ENCODE measurements around the gene MACROD2.

- TF ChIP-seq CTCF (IDR thresholded peaks at IDR 0.05; ENCODE audit: insufficient read depth, low read depth, low read length) = no peak
- TF ChIP-seq EZH2 (IDR thresholded peaks at IDR 0.05; ENCODE audit: insufficient read depth, low read length) = no peak
These were observed 42.1 kb upstream of the MACROD2 start for GRCh38 chr20:13953227-13953626.
